ENCODE data around the gene CACNB2.

Gene CACNB2

DNA sequence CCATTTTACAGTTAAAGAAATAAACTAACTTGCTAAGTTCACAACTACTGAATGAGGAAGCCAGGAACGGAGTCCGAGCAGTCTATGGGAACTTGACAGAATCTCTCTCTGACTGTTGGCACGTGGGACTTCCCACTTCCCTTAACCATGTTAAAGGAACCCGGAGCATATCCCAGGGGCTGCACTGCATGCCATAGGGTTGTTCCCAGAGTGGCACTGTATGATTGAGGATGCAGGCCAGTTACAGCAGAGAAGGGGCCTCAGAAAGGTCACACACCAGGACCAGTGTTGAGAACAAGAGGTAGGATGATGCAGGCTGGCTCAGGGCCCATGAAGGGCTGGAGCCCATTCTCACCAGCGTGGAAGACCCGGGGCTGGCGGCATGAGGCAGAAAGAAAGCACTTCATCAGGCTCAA, 309.4 kb downstream of the CACNB2 start:
- no peak overlapping the region for H4K91ac ChIP-seq (ENCODE audit: low read length)
- no peak overlapping the region for H3K4me3 ChIP-seq (ENCODE audit: insufficient read depth in 1 of 2, low read depth in 1 of 2, low read length in 2 of 2)
- no peak overlapping the region for H2BK15ac ChIP-seq (ENCODE audit: low read depth, poor library complexity, severe bottlenecking)
- DNase-seq: no peak
- no peak overlapping the region for H3K9ac ChIP-seq (ENCODE audit: low read length)
- H3K27ac ChIP-seq (ENCODE audit: low read length, poor library complexity, severe bottlenecking): no peak overlapping the region
- H2BK120ac ChIP-seq (ENCODE audit: low read depth, low read length): no peak overlapping the region
- H3K4me2 ChIP-seq (ENCODE audit: low read length, poor library complexity, severe bottlenecking): no peak overlapping the region
- H3K18ac ChIP-seq (ENCODE audit: low read depth in 1 of 2, low read length in 2 of 2): no peak overlapping the region
- H3K79me1 ChIP-seq (replicated peaks; ENCODE audit: low read length, poor library complexity, severe bottlenecking): no peaks in the 10 kb centered on the region
- no peak overlapping the region for H2AK5ac ChIP-seq (ENCODE audit: low read length, severe bottlenecking)
- WGBS: 78% methylated on average over 7 of the region's 7 CpGs
- no peak overlapping the region for H3K23ac ChIP-seq (ENCODE audit: low read length in 2 of 2)
- H4K8ac ChIP-seq (ENCODE audit: low read length): no peak overlapping the region
- H2BK12ac ChIP-seq (ENCODE audit: low read length in 2 of 2): no peak overlapping the region
- no peak overlapping the region for H3K4ac ChIP-seq (ENCODE audit: low read depth in 1 of 2, low read length in 2 of 2)
- no peak overlapping the region for H3K14ac ChIP-seq (ENCODE audit: low read length in 2 of 2)
- H3K36me3 ChIP-seq (ENCODE audit: control insufficient read depth in 1 of 2, insufficient read depth in 2 of 2, low read depth in 1 of 2, low read length in 2 of 2): no peaks in the 10 kb centered on the region
- H2BK5ac ChIP-seq (ENCODE audit: low read depth, low read length, poor library complexity, severe bottlenecking): no peak overlapping the region
- no peaks in the 10 kb centered on the region for H3K9me3 ChIP-seq (ENCODE audit: control insufficient read depth, low read length)
- H3K4me1 ChIP-seq (ENCODE audit: control insufficient read depth, insufficient read depth, low read depth, low read length): no peaks in the 10 kb centered on the region
- no peaks in the 10 kb centered on the region for H3K27me3 ChIP-seq (ENCODE audit: control insufficient read depth in 1 of 2, insufficient read depth in 1 of 2, low read length in 2 of 2)
- H2AFZ ChIP-seq (ENCODE audit: low read depth, low read length): no peak overlapping the region

DNA sequence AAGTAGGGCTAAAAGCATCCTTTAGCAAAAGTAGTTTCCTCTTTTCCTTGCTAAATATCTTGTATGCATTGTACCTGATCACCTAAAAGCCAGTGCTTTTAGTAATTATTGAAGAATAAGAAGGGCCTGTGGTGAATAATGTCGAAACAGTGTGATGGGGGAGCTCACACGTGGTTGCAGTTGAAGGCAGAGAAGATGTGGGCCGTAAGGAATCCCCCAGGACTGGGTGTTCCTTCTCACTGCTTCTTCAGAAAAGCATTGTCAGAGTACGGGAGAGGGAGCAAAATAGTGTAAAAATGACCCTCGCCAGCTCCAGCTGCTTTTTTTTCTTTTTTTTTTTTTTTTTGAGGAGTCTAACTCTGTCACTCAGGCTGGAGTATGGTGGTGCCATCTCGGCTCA, 310.1 kb downstream of the CACNB2 start:
- WGBS: 86% methylated on average over 4 of the region's 6 CpGs
- no peak overlapping the region for H2AFZ ChIP-seq (ENCODE audit: low read depth, low read length)
- no peak overlapping the region for H3K18ac ChIP-seq (ENCODE audit: low read depth in 1 of 2, low read length in 2 of 2)
- no peak overlapping the region for H3K27ac ChIP-seq (ENCODE audit: low read length, poor library complexity, severe bottlenecking)
- H4K91ac ChIP-seq (ENCODE audit: low read length): no peak overlapping the region
- H3K4me3 ChIP-seq (ENCODE audit: insufficient read depth in 1 of 2, low read depth in 1 of 2, low read length in 2 of 2): no peak overlapping the region
- H3K23ac ChIP-seq (ENCODE audit: low read length in 2 of 2): no peak overlapping the region
- H3K4ac ChIP-seq (ENCODE audit: low read depth in 1 of 2, low read length in 2 of 2): no peak overlapping the region
- H2BK120ac ChIP-seq (ENCODE audit: low read depth, low read length): no peak overlapping the region
- no peak overlapping the region for H2BK15ac ChIP-seq (ENCODE audit: low read depth, poor library complexity, severe bottlenecking)
- H2AK5ac ChIP-seq (ENCODE audit: low read length, severe bottlenecking): no peak overlapping the region
- H3K14ac ChIP-seq (ENCODE audit: low read length in 2 of 2): no peak overlapping the region
- DNase-seq: no peak
- H3K4me1 ChIP-seq (ENCODE audit: control insufficient read depth, insufficient read depth, low read depth, low read length): no peaks in the 10 kb centered on the region
- no peak overlapping the region for H2BK5ac ChIP-seq (ENCODE audit: low read depth, low read length, poor library complexity, severe bottlenecking)
- no peaks in the 10 kb centered on the region for H3K9me3 ChIP-seq (ENCODE audit: control insufficient read depth, low read length)
- no peak overlapping the region for H4K8ac ChIP-seq (ENCODE audit: low read length)
- H3K27me3 ChIP-seq (ENCODE audit: control insufficient read depth in 1 of 2, insufficient read depth in 1 of 2, low read length in 2 of 2): no peaks in the 10 kb centered on the region
- no peaks in the 10 kb centered on the region for H3K36me3 ChIP-seq (ENCODE audit: control insufficient read depth in 1 of 2, insufficient read depth in 2 of 2, low read depth in 1 of 2, low read length in 2 of 2)
- no peak overlapping the region for H3K4me2 ChIP-seq (ENCODE audit: low read length, poor library complexity, severe bottlenecking)
- no peak overlapping the region for H3K9ac ChIP-seq (ENCODE audit: low read length)
- H2BK12ac ChIP-seq (ENCODE audit: low read length in 2 of 2): no peak overlapping the region
- no peaks in the 10 kb centered on the region for H3K79me1 ChIP-seq (replicated peaks; ENCODE audit: low read length, poor library complexity, severe bottlenecking)

DNA sequence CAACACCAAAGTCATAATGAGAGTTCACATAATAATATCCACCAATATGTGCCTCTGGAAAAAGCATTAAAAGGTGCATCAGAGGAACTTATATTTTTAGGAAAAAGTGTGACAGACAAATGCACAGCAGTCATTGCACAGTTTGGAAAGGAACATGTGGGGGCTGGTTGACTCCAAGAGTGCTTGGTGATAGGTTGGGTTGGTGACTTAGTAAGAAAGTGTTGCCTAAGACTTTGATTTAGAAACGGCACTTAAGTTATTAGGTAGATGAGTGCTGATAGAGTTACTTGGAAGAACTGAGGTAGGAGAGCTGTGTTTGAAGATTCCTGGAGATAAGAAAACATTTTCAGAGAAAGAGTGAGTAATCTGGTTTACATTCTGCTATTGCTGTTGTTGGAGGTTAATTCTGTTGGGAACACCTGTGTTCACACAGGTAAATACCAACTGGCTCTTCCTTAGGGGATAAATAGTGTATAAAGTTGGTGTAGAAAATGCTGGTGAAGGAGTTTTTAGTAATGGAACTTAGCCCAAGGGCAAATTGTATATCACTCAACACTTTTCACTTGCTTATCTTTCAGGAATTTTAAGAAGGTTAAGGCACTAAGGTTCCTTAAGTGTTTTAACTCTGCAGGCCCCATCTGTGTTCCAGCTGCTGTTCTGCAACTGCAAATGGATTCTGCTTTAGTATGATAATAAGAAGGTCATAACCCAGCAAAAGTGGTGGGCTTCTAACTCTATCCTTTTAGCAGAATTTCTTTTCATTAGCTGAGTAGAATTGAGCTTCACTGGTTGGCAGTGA, 315.1 kb downstream of the CACNB2 start:
- no peak overlapping the region for H2BK120ac ChIP-seq (ENCODE audit: low read depth, low read length)
- H2BK12ac ChIP-seq (ENCODE audit: low read length in 2 of 2): no peak overlapping the region
- H3K4me1 ChIP-seq (ENCODE audit: control insufficient read depth, insufficient read depth, low read depth, low read length): no peaks in the 10 kb centered on the region
- no peaks in the 10 kb centered on the region for H3K27me3 ChIP-seq (ENCODE audit: control insufficient read depth in 1 of 2, insufficient read depth in 1 of 2, low read length in 2 of 2)
- H2AK5ac ChIP-seq (ENCODE audit: low read length, severe bottlenecking): no peak overlapping the region
- DNase-seq: no peak
- H3K79me1 ChIP-seq (replicated peaks; ENCODE audit: low read length, poor library complexity, severe bottlenecking): no peaks in the 10 kb centered on the region
- H3K4me2 ChIP-seq (ENCODE audit: low read length, poor library complexity, severe bottlenecking): no peak overlapping the region
- no peak overlapping the region for H4K8ac ChIP-seq (ENCODE audit: low read length)
- no peak overlapping the region for H2AFZ ChIP-seq (ENCODE audit: low read depth, low read length)
- H3K4ac ChIP-seq (ENCODE audit: low read depth in 1 of 2, low read length in 2 of 2): no peak overlapping the region
- H4K91ac ChIP-seq (ENCODE audit: low read length): no peak overlapping the region
- no peaks in the 10 kb centered on the region for H3K9me3 ChIP-seq (ENCODE audit: control insufficient read depth, low read length)
- H3K9ac ChIP-seq (ENCODE audit: low read length): no peak overlapping the region
- no peak overlapping the region for H2BK15ac ChIP-seq (ENCODE audit: low read depth, poor library complexity, severe bottlenecking)
- no peak overlapping the region for H2BK5ac ChIP-seq (ENCODE audit: low read depth, low read length, poor library complexity, severe bottlenecking)
- no peak overlapping the region for H3K18ac ChIP-seq (ENCODE audit: low read depth in 1 of 2, low read length in 2 of 2)
- H3K36me3 ChIP-seq (ENCODE audit: control insufficient read depth in 1 of 2, insufficient read depth in 2 of 2, low read depth in 1 of 2, low read length in 2 of 2): no peaks in the 10 kb centered on the region
- no peak overlapping the region for H3K14ac ChIP-seq (ENCODE audit: low read length in 2 of 2)
- WGBS: 88% methylated on average over 1 of the region's 1 CpG
- H3K27ac ChIP-seq (ENCODE audit: low read length, poor library complexity, severe bottlenecking): no peak overlapping the region
- no peak overlapping the region for H3K23ac ChIP-seq (ENCODE audit: low read length in 2 of 2)
- no peak overlapping the region for H3K4me3 ChIP-seq (ENCODE audit: insufficient read depth in 1 of 2, low read depth in 1 of 2, low read length in 2 of 2)

DNA sequence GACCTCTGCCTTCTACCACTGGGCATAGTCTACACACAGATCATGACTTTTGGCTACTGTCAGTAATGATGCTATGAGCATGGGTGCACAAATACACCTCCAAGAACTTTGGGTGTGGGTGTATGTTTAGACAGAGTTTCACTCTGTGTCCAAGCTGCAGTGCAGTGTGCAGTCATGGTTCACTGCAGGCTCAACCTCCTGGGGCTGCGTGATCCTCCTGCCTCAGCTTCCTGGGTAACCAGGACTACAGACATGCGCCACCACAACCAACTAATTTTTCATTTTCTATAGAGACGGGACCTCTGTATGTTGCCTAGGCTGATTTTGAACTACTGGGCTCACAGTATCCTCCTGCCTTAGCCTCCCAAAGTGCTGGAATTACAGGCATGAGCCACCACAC, 316.8 kb downstream of the CACNB2 start:
- Histone ChIP-seq H4K8ac (ENCODE audit: low read length) (no peak overlapping the region), H3K27me3 (ENCODE audit: control insufficient read depth in 1 of 2, insufficient read depth in 1 of 2, low read length in 2 of 2) (no peaks in the 10 kb centered on the region), H2BK120ac (ENCODE audit: low read depth, low read length) (no peak overlapping the region), H2BK15ac (ENCODE audit: low read depth, poor library complexity, severe bottlenecking) (no peak overlapping the region), H3K4me1 (ENCODE audit: control insufficient read depth, insufficient read depth, low read depth, low read length) (no peaks in the 10 kb centered on the region), H2BK12ac (ENCODE audit: low read length in 2 of 2) (no peak overlapping the region), H3K27ac (ENCODE audit: low read length, poor library complexity, severe bottlenecking) (no peak overlapping the region), H3K4ac (ENCODE audit: low read depth in 1 of 2, low read length in 2 of 2) (no peak overlapping the region), H3K23ac (ENCODE audit: low read length in 2 of 2) (no peak overlapping the region), H3K36me3 (ENCODE audit: control insufficient read depth in 1 of 2, insufficient read depth in 2 of 2, low read depth in 1 of 2, low read length in 2 of 2) (no peaks in the 10 kb centered on the region), H3K4me3 (ENCODE audit: insufficient read depth in 1 of 2, low read depth in 1 of 2, low read length in 2 of 2) (no peak overlapping the region), H2AK5ac (ENCODE audit: low read length, severe bottlenecking) (no peak overlapping the region), H3K9ac (ENCODE audit: low read length) (no peak overlapping the region), H2AFZ (ENCODE audit: low read depth, low read length) (no peak overlapping the region), H3K14ac (ENCODE audit: low read length in 2 of 2) (no peak overlapping the region), H3K79me1 (replicated peaks; ENCODE audit: low read length, poor library complexity, severe bottlenecking) (no peaks in the 10 kb centered on the region), H3K9me3 (ENCODE audit: control insufficient read depth, low read length) (no peaks in the 10 kb centered on the region), H3K4me2 (ENCODE audit: low read length, poor library complexity, severe bottlenecking) (no peak overlapping the region), H3K18ac (ENCODE audit: low read depth in 1 of 2, low read length in 2 of 2) (no peak overlapping the region), H2BK5ac (ENCODE audit: low read depth, low read length, poor library complexity, severe bottlenecking) (no peak overlapping the region), H4K91ac (ENCODE audit: low read length) (no peak overlapping the region)
- 89% methylated on average over 3 of the region's 3 CpGs for WGBS
- no peak for DNase-seq

Measured in mesenchymal stem cell (in vitro differentiated cells and primary cell).